Hepatocyte (in vitro differentiated cells): ENCODE measurements around the gene REM2.

Source experiments
- EZH2 ChIP-seq: fragments of 200-600 bp; sonication (generic); IDR thresholded peaks from 2 replicates; pipeline ENCODE4 v1.6.1; 2016; ENCODE audit warnings: antibody characterized with exemption, mild to moderate bottlenecking, borderline replicate concordance
- EZH2phosphoT487 ChIP-seq: fragments of 200-600 bp; sonication (generic); IDR thresholded peaks from one replicate; pipeline ENCODE4 v1.6.1; 2018; ENCODE audit warnings: antibody characterized with exemption, mild to moderate bottlenecking, low read depth, moderate library complexity; ENCODE audit not compliant: unreplicated experiment, severe bottlenecking
- TF ChIP-seq, protein P1 (sequence below): fragments of 200-600 bp; sonication (generic); IDR thresholded peaks from 2 replicates; pipeline ENCODE4 v1.5.1; 2016; ENCODE audit warnings: antibody characterized with exemption, mild to moderate bottlenecking; ENCODE audit not compliant: poor library complexity

DNA sequence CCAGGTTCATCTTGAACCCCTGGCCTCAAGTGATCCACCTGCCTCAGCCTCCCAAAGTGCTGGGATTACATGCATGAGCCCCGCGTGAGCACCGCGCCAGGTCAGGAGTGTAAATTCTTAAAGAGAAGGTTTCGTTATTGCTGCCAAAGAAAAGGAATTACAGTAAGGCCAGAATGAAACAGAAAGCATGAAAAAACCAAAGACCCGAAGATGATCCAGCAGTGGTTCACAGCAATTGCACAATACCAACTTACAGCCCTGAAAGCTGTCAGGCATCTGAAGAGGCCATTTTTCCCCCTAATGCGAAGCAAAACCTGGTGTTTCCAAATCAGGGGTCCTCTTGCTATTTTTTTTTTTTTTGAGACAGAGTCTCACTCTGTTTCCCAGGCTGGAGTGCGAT is 25.6 kb downstream of the REM2 start:
- TF ChIP-seq, protein P1, sequence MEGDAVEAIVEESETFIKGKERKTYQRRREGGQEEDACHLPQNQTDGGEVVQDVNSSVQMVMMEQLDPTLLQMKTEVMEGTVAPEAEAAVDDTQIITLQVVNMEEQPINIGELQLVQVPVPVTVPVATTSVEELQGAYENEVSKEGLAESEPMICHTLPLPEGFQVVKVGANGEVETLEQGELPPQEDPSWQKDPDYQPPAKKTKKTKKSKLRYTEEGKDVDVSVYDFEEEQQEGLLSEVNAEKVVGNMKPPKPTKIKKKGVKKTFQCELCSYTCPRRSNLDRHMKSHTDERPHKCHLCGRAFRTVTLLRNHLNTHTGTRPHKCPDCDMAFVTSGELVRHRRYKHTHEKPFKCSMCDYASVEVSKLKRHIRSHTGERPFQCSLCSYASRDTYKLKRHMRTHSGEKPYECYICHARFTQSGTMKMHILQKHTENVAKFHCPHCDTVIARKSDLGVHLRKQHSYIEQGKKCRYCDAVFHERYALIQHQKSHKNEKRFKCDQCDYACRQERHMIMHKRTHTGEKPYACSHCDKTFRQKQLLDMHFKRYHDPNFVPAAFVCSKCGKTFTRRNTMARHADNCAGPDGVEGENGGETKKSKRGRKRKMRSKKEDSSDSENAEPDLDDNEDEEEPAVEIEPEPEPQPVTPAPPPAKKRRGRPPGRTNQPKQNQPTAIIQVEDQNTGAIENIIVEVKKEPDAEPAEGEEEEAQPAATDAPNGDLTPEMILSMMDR = no peak
- TF ChIP-seq EZH2phosphoT487 (no peak), EZH2 (no peak)
